GM23338 (cell line): ENCODE results near the gene CCT2.
"Not testable (repeated sequence)": the region's sequence is repeated elsewhere in the genome, so short reads cannot be mapped to it uniquely, and the experiment has no call there.

Source experiments
- CREB1 ChIP-seq: fragments of 250-450 bp; sonication (Bioruptor Pico); IDR thresholded peaks from 2 replicates; pipeline ENCODE4 v1.5.0; 2020; ENCODE audit warnings: low read depth, mild to moderate bottlenecking, moderate library complexity
- EZH2 ChIP-seq: fragments of 200-600 bp; sonication (generic); IDR thresholded peaks from one replicate; pipeline ENCODE4 v1.8.0; 2017; ENCODE audit warnings: antibody characterized with exemption, mild to moderate bottlenecking, low read depth; ENCODE audit not compliant: unreplicated experiment
- EZH2phosphoT487 ChIP-seq: fragments of 200-600 bp; sonication (generic); IDR thresholded peaks from one replicate; pipeline ENCODE4 v1.8.1; 2018; ENCODE audit warnings: antibody characterized with exemption; ENCODE audit not compliant: unreplicated experiment
- JUNB ChIP-seq: IDR thresholded peaks from one replicate; pipeline ENCODE4 v1.6.1; 2016; ENCODE audit warnings: antibody characterized with exemption; ENCODE audit not compliant: unreplicated experiment
- POLR2AphosphoS5 ChIP-seq: IDR thresholded peaks from 2 replicates; pipeline ENCODE4 v1.6.1; 2016; ENCODE audit warnings: antibody characterized with exemption, low read depth
- ZNF331 ChIP-seq: fragments of 250-450 bp; sonication (Bioruptor Pico); IDR thresholded peaks from 2 replicates; pipeline ENCODE4 v1.5.0; 2020; ENCODE audit warnings: low read depth, mild to moderate bottlenecking, moderate library complexity
- TF ChIP-seq, protein P1 (sequence below), 2 experiments: fragments of 200-600 bp in 1 of 2; sonication (generic) in 1 of 2; conservative IDR thresholded peaks; 2 replicates each; pipeline versions ENCODE4 v1.5.1 to v1.6.1; 2016 to 2017; ENCODE audit warnings: antibody characterized with exemption in 2 of 2, low read depth in 2 of 2, mild to moderate bottlenecking in 2 of 2, moderate library complexity in 1 of 2
- TF ChIP-seq, protein P2 (sequence below): IDR thresholded peaks from one replicate; pipeline ENCODE4 v1.6.1; 2018; ENCODE audit warnings: antibody characterized with exemption; ENCODE audit not compliant: unreplicated experiment
- TF ChIP-seq, protein P3 (sequence below): IDR thresholded peaks from 2 replicates; pipeline ENCODE4 v1.6.1; 2016; ENCODE audit warnings: antibody characterized with exemption
- TF ChIP-seq, protein P4 (sequence below): fragments of 250-450 bp; sonication (Bioruptor Pico); IDR thresholded peaks from 2 replicates; pipeline ENCODE4 v1.5.0; 2020; ENCODE audit warnings: mild to moderate bottlenecking, moderate library complexity

DNA sequence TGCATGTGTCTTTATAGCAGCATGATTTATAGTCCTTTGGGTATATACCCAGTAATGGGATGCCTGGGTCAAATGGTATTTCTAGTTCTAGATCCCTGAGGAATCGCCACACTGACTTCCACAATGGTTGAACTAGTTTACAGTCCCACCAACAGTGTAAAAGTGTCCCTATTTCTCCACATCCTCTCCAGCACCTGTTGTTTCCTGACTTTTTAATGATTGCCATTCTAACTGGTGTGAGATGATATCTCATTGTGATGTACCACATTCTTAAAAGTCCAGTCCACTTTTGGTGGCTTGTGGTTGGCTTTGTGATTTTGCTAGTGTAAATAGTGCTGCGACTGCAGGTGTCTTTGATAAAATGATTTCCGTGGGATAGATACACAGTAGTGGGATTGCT is 19.0 kb downstream of the CCT2 start:
- TF ChIP-seq, protein P1, sequence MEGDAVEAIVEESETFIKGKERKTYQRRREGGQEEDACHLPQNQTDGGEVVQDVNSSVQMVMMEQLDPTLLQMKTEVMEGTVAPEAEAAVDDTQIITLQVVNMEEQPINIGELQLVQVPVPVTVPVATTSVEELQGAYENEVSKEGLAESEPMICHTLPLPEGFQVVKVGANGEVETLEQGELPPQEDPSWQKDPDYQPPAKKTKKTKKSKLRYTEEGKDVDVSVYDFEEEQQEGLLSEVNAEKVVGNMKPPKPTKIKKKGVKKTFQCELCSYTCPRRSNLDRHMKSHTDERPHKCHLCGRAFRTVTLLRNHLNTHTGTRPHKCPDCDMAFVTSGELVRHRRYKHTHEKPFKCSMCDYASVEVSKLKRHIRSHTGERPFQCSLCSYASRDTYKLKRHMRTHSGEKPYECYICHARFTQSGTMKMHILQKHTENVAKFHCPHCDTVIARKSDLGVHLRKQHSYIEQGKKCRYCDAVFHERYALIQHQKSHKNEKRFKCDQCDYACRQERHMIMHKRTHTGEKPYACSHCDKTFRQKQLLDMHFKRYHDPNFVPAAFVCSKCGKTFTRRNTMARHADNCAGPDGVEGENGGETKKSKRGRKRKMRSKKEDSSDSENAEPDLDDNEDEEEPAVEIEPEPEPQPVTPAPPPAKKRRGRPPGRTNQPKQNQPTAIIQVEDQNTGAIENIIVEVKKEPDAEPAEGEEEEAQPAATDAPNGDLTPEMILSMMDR (conservative IDR thresholded peaks at IDR 0.05; ENCODE audit: low read depth in 2 of 2): not testable (repeated sequence)
- TF ChIP-seq, protein P2, sequence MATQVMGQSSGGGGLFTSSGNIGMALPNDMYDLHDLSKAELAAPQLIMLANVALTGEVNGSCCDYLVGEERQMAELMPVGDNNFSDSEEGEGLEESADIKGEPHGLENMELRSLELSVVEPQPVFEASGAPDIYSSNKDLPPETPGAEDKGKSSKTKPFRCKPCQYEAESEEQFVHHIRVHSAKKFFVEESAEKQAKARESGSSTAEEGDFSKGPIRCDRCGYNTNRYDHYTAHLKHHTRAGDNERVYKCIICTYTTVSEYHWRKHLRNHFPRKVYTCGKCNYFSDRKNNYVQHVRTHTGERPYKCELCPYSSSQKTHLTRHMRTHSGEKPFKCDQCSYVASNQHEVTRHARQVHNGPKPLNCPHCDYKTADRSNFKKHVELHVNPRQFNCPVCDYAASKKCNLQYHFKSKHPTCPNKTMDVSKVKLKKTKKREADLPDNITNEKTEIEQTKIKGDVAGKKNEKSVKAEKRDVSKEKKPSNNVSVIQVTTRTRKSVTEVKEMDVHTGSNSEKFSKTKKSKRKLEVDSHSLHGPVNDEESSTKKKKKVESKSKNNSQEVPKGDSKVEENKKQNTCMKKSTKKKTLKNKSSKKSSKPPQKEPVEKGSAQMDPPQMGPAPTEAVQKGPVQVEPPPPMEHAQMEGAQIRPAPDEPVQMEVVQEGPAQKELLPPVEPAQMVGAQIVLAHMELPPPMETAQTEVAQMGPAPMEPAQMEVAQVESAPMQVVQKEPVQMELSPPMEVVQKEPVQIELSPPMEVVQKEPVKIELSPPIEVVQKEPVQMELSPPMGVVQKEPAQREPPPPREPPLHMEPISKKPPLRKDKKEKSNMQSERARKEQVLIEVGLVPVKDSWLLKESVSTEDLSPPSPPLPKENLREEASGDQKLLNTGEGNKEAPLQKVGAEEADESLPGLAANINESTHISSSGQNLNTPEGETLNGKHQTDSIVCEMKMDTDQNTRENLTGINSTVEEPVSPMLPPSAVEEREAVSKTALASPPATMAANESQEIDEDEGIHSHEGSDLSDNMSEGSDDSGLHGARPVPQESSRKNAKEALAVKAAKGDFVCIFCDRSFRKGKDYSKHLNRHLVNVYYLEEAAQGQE: not testable (repeated sequence)
- not testable (repeated sequence) for TF ChIP-seq POLR2AphosphoS5; EZH2; ZNF331; JUNB; EZH2phosphoT487; CREB1 (CRISPR knock-in tag)
- TF ChIP-seq, protein P3, sequence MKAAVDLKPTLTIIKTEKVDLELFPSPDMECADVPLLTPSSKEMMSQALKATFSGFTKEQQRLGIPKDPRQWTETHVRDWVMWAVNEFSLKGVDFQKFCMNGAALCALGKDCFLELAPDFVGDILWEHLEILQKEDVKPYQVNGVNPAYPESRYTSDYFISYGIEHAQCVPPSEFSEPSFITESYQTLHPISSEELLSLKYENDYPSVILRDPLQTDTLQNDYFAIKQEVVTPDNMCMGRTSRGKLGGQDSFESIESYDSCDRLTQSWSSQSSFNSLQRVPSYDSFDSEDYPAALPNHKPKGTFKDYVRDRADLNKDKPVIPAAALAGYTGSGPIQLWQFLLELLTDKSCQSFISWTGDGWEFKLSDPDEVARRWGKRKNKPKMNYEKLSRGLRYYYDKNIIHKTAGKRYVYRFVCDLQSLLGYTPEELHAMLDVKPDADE: not testable (repeated sequence)
- TF ChIP-seq, protein P4, sequence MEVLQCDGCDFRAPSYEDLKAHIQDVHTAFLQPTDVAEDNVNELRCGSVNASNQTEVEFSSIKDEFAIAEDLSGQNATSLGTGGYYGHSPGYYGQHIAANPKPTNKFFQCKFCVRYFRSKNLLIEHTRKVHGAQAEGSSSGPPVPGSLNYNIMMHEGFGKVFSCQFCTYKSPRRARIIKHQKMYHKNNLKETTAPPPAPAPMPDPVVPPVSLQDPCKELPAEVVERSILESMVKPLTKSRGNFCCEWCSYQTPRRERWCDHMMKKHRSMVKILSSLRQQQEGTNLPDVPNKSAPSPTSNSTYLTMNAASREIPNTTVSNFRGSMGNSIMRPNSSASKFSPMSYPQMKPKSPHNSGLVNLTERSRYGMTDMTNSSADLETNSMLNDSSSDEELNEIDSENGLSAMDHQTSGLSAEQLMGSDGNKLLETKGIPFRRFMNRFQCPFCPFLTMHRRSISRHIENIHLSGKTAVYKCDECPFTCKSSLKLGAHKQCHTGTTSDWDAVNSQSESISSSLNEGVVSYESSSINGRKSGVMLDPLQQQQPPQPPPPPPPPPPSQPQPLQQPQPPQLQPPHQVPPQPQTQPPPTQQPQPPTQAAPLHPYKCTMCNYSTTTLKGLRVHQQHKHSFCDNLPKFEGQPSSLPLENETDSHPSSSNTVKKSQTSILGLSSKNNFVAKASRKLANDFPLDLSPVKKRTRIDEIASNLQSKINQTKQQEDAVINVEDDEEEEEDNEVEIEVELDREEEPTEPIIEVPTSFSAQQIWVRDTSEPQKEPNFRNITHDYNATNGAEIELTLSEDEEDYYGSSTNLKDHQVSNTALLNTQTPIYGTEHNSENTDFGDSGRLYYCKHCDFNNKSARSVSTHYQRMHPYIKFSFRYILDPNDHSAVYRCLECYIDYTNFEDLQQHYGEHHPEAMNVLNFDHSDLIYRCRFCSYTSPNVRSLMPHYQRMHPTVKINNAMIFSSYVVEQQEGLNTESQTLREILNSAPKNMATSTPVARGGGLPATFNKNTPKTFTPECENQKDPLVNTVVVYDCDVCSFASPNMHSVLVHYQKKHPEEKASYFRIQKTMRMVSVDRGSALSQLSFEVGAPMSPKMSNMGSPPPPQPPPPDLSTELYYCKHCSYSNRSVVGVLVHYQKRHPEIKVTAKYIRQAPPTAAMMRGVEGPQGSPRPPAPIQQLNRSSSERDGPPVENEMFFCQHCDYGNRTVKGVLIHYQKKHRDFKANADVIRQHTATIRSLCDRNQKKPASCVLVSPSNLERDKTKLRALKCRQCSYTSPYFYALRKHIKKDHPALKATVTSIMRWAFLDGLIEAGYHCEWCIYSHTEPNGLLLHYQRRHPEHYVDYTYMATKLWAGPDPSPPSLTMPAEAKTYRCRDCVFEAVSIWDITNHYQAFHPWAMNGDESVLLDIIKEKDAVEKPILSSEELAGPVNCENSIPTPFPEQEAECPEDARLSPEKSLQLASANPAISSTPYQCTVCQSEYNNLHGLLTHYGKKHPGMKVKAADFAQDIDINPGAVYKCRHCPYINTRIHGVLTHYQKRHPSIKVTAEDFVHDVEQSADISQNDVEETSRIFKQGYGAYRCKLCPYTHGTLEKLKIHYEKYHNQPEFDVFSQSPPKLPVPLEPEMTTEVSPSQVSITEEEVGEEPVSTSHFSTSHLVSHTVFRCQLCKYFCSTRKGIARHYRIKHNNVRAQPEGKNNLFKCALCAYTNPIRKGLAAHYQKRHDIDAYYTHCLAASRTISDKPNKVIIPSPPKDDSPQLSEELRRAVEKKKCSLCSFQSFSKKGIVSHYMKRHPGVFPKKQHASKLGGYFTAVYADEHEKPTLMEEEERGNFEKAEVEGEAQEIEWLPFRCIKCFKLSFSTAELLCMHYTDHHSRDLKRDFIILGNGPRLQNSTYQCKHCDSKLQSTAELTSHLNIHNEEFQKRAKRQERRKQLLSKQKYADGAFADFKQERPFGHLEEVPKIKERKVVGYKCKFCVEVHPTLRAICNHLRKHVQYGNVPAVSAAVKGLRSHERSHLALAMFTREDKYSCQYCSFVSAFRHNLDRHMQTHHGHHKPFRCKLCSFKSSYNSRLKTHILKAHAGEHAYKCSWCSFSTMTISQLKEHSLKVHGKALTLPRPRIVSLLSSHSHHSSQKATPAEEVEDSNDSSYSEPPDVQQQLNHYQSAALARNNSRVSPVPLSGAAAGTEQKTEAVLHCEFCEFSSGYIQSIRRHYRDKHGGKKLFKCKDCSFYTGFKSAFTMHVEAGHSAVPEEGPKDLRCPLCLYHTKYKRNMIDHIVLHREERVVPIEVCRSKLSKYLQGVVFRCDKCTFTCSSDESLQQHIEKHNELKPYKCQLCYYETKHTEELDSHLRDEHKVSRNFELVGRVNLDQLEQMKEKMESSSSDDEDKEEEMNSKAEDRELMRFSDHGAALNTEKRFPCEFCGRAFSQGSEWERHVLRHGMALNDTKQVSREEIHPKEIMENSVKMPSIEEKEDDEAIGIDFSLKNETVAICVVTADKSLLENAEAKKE (CRISPR knock-in tag): not testable (repeated sequence)
